Measurements from ENCODE around the gene PACSIN1.

DNA sequence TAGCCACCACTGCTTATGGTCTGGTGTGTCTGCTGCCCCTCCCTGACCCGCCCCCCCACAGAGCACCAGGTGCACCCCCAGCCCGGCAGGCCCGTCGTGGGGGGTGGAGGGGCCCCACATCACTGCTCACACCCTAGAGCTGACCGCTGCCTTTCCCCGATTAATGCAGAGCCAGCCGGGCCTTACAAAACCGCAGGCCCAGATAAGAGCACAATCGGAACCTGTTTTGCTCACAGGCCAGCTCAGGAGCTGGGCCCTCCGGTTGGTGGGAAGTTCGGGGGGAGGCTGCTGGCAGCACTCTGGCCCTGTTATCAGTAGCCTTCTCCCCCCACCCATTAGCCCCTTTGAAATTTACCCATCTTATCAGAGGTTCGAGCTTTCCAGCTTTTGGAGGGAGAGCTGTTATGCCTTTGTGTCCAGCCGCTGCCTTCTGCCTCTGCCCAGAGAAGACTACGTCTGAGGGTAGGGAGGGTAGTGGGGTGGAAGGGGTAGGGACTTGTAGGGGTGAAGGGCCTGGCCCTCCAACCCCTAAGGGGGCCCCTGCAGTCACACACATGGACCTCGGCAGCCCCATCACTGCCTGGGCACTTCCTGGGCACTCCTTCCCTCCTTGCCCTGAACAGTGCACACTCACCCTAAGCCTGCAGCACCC is 97.1 kb downstream of the PACSIN1 start:
- TF ChIP-seq, protein P1, sequence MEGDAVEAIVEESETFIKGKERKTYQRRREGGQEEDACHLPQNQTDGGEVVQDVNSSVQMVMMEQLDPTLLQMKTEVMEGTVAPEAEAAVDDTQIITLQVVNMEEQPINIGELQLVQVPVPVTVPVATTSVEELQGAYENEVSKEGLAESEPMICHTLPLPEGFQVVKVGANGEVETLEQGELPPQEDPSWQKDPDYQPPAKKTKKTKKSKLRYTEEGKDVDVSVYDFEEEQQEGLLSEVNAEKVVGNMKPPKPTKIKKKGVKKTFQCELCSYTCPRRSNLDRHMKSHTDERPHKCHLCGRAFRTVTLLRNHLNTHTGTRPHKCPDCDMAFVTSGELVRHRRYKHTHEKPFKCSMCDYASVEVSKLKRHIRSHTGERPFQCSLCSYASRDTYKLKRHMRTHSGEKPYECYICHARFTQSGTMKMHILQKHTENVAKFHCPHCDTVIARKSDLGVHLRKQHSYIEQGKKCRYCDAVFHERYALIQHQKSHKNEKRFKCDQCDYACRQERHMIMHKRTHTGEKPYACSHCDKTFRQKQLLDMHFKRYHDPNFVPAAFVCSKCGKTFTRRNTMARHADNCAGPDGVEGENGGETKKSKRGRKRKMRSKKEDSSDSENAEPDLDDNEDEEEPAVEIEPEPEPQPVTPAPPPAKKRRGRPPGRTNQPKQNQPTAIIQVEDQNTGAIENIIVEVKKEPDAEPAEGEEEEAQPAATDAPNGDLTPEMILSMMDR (IDR thresholded peaks at IDR 0.05; ENCODE audit: insufficient read depth, low read length, poor library complexity, severe bottlenecking), result no peak
- no peak for TF ChIP-seq EZH2phosphoT487 (conservative IDR thresholded peaks at IDR 0.05; ENCODE audit: low read length)

Measured in SU-DHL-6 (cell line).